Cardiac muscle cell (in vitro differentiated cells and primary cell): ENCODE measurements around the gene SEC14L1. TPM values are rescaled to one million over a fixed set of nuclear protein-coding genes. Genes with fewer than 3 reads are reported as not detected.

Source experiments
- DNase-seq, 2 donors: peaks; one replicate each; pipeline versions ENCODE4 v3.0.0 to v3.0.0-alpha.2; 2010 to 2017; ENCODE audit warnings: low read depth in 1 of 2, low spot score in 1 of 2
- H3K27ac ChIP-seq: fragments of 200-600 bp; sonication (generic); 2 replicates; pipeline ENCODE4 v1.5.1; 2016
- H3K27me3 ChIP-seq: fragments of 200-600 bp; sonication (generic); 2 replicates; pipeline ENCODE4 v1.6.0; 2016; ENCODE audit warnings: control low read depth
- H3K36me3 ChIP-seq: fragments of 200-600 bp; sonication (generic); 2 replicates; pipeline ENCODE4 v1.5.1; 2016; ENCODE audit warnings: control low read depth
- H3K4me1 ChIP-seq: fragments of 200-600 bp; sonication (generic); 2 replicates; pipeline ENCODE4 v1.8.1; 2017; ENCODE audit warnings: low read depth, mild to moderate bottlenecking, mixed run types
- H3K4me3 ChIP-seq: fragments of 200-600 bp; sonication (generic); 2 replicates; pipeline ENCODE4 v1.5.1; 2016; ENCODE audit warnings: mild to moderate bottlenecking
- H3K9me3 ChIP-seq: fragments of 200-600 bp; sonication (generic); 2 replicates; pipeline ENCODE4 v1.5.1; 2017; ENCODE audit warnings: low read depth, mild to moderate bottlenecking, control low read depth
- polyA plus RNA-seq: library from polyadenylated mRNA; unstranded; fragments of >200 nt; fragmentation: Nextera tagmentation; extraction: Ambion mirVana; gene quantifications from 2 replicates; pipeline ENCODE4 v1.2.1, GENCODE V29; 2016
- total RNA-seq: library from RNA; depleted of rRNA; stranded (reverse); fragments of >200 nt; gene quantifications from 2 replicates; pipeline ENCODE4 v1.2.3, GENCODE V29; 2016
- TF ChIP-seq, protein P1 (sequence below): IDR thresholded peaks from 2 replicates; pipeline ENCODE4 v1.5.1; 2012; ENCODE audit warnings: low read depth, mild to moderate bottlenecking, low read length

Gene SEC14L1
- total and polyA plus RNA-seq, 2 experiments from 2014 or later: 25.5 to 30.0 TPM

- Histone ChIP-seq H3K4me3 (no peak overlapping the region), H3K36me3 (no peaks in the 10 kb centered on the region), H3K27ac (no peak overlapping the region), H3K27me3 (no peaks in the 10 kb centered on the region), H3K4me1 (peaks cover 4% of the 10 kb centered on the region), H3K9me3 (no peaks in the 10 kb centered on the region)
- no peak for DNase-seq
- TF ChIP-seq, protein P1, sequence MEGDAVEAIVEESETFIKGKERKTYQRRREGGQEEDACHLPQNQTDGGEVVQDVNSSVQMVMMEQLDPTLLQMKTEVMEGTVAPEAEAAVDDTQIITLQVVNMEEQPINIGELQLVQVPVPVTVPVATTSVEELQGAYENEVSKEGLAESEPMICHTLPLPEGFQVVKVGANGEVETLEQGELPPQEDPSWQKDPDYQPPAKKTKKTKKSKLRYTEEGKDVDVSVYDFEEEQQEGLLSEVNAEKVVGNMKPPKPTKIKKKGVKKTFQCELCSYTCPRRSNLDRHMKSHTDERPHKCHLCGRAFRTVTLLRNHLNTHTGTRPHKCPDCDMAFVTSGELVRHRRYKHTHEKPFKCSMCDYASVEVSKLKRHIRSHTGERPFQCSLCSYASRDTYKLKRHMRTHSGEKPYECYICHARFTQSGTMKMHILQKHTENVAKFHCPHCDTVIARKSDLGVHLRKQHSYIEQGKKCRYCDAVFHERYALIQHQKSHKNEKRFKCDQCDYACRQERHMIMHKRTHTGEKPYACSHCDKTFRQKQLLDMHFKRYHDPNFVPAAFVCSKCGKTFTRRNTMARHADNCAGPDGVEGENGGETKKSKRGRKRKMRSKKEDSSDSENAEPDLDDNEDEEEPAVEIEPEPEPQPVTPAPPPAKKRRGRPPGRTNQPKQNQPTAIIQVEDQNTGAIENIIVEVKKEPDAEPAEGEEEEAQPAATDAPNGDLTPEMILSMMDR: no peak
These were observed 28.9 kb upstream of the SEC14L1 start for GRCh38 chr17:77111934-77112296.

- TF ChIP-seq, protein P1: no peak
- Histone ChIP-seq H3K9me3 (no peaks in the 10 kb centered on the region), H3K4me3 (no peak overlapping the region), H3K27ac (no peak overlapping the region), H3K36me3 (no peaks in the 10 kb centered on the region), H3K27me3 (no peaks in the 10 kb centered on the region), H3K4me1 (peaks cover 4% of the 10 kb centered on the region)
- DNase-seq: peak in 1 of 2 donors; percentile 64
These were observed 25.3 kb upstream of the SEC14L1 start for GRCh38 chr17:77115510-77115909.

GRCh38 chr17:77115947-77116346 lies 24.8 kb upstream of the SEC14L1 start:
- Histone ChIP-seq H3K36me3 (no peaks in the 10 kb centered on the region), H3K27me3 (no peaks in the 10 kb centered on the region), H3K9me3 (no peaks in the 10 kb centered on the region), H3K27ac (no peak overlapping the region), H3K4me1 (peaks cover 4% of the 10 kb centered on the region), H3K4me3 (no peak overlapping the region)
- TF ChIP-seq, protein P1: no peak
- DNase-seq: no peak

DNA sequence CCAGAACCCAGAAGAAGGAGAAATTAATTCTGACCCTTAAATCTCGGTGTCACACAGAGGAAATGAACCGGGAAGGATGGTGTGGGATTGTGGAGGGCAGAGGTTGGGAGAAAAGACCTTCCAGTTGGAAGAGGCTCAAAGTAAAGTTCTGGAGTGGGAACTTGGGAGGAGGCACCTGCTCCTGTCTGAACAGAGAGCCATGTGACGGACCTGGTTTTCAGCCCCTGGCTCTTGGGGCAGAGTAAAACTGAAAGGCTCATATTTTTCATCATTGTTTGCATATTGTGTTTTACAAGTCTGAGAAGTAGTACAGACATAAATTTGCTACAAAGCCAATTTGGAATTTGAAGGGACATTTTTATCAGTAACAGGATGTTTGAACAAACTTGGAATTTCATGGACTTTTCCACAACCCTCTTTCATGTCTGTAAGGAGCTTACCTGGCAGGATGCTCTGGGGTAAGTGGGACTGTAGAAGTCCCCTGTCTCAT lies 24.4 kb upstream of the SEC14L1 start:
- DNase-seq: no peak
- H3K27me3 ChIP-seq: no peaks in the 10 kb centered on the region
- H3K4me3 ChIP-seq: no peak overlapping the region
- TF ChIP-seq, protein P1: no peak
- H3K36me3 ChIP-seq: no peaks in the 10 kb centered on the region
- H3K27ac ChIP-seq: no peak overlapping the region
- no peaks in the 10 kb centered on the region for H3K9me3 ChIP-seq
- peaks cover 4% of the 10 kb centered on the region for H3K4me1 ChIP-seq

- Histone ChIP-seq H3K27me3 (no peaks in the 10 kb centered on the region), H3K9me3 (no peaks in the 10 kb centered on the region), H3K27ac (no peak overlapping the region), H3K36me3 (no peaks in the 10 kb centered on the region), H3K4me3 (no peak overlapping the region), H3K4me1 (peaks cover 4% of the 10 kb centered on the region)
- peak in 1 of 2 donors; percentile 60 for DNase-seq
- TF ChIP-seq, protein P1: no peak
These were observed 23.4 kb upstream of the SEC14L1 start for GRCh38 chr17:77117415-77117814.
